HFF-Myc (cell line): ENCODE measurements around the gene MTOR.

ENCODE experiments used
- DNase-seq: peaks from one replicate; pipeline ENCODE4 v3.0.0-alpha.2; 2011; ENCODE audit warnings: low read depth; ENCODE audit errors: extremely low read depth
- H3K4me3 ChIP-seq: replicated peaks from 2 replicates; pipeline ENCODE4 v1.5.1; 2011; ENCODE audit warnings: low read depth, mild to moderate bottlenecking, control low read depth, low read length
- TF ChIP-seq, protein P1 (sequence below): IDR thresholded peaks from 2 replicates; pipeline ENCODE4 v1.5.1; 2012; ENCODE audit warnings: mild to moderate bottlenecking, low read depth, low read length, control low read depth; ENCODE audit errors: missing control alignments

The MTOR gene

DNA sequence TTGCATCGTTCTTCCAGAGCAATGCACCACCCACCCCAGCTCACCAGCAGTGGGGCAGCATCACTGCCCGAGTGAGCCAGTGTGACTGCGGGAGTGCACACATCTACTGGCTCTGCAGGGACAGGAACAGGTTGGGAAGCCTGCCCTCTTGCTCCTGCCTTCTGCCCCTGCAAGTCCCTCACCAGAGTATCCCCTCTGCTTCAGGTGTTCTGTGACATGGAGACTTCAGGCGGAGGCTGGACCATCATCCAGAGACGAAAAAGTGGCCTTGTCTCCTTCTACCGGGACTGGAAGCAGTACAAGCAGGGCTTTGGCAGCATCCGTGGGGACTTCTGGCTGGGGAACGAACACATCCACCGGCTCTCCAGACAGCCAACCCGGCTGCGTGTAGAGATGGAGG, 69.0 kb downstream of the MTOR start:
- DNase-seq = no peak
- TF ChIP-seq, protein P1, sequence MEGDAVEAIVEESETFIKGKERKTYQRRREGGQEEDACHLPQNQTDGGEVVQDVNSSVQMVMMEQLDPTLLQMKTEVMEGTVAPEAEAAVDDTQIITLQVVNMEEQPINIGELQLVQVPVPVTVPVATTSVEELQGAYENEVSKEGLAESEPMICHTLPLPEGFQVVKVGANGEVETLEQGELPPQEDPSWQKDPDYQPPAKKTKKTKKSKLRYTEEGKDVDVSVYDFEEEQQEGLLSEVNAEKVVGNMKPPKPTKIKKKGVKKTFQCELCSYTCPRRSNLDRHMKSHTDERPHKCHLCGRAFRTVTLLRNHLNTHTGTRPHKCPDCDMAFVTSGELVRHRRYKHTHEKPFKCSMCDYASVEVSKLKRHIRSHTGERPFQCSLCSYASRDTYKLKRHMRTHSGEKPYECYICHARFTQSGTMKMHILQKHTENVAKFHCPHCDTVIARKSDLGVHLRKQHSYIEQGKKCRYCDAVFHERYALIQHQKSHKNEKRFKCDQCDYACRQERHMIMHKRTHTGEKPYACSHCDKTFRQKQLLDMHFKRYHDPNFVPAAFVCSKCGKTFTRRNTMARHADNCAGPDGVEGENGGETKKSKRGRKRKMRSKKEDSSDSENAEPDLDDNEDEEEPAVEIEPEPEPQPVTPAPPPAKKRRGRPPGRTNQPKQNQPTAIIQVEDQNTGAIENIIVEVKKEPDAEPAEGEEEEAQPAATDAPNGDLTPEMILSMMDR = no peak
- H3K4me3 ChIP-seq = no peak overlapping the region

DNA sequence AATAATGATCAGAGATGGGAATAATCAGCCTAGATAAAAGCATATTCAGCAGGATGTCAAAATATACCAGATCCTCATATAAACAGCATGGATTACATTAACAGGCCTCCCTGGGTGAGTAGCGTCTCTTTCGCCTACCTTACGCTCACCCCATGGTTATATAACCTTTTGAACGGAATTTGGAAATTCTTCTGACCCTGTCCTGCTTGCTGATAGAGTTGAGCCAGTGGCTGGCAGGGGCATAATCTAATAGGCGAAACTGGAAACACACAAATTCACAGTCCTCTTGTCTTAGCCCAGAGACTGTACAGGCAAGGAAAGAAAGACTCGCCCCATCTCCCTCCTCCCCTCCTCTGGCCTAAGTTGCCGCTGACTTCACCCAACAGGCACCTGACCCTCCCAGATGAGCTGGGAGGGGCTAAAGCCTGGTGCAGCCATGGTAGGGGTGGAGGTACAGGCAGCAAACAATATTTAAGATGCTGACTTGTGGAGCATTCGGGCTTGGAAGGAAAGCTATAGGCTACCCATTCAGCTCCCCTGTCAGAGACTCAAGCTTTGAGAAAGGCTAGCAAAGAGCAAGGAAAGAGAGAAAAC, 73.4 kb downstream of the MTOR start, which contains the start of gene ANGPTL7:
Gene ANGPTL7 (plus strand): TSS at position 498 of the 594 bp plus-strand sequence. CDS start 225 bp downstream, outside the sequence.
- H3K4me3 ChIP-seq = no peak within 1 kb of the TSS
- no peak for DNase-seq
- TF ChIP-seq, protein P1 = no peak

DNA sequence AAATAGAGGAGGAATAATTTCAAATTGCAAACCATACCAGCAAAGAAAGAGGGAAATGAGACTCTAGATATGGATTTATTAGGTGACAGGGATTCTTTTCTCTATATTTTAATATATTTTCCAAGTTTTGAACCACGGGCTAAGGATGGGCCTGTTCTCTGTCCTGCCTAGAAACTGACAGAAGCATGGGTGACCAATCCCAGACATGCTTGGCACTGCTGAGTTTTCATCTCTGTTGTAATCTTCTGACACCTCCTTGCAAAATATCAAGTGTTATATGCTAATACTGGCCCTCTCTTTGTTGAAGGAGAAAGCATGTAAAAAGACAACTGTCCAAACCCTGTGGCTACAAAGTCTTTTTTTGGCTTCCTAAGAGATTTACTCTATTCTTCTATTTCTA, 74.0 kb downstream of the MTOR start:
- TF ChIP-seq, protein P1 = no peak
- H3K4me3 ChIP-seq = no peak overlapping the region
- no peak for DNase-seq

DNA sequence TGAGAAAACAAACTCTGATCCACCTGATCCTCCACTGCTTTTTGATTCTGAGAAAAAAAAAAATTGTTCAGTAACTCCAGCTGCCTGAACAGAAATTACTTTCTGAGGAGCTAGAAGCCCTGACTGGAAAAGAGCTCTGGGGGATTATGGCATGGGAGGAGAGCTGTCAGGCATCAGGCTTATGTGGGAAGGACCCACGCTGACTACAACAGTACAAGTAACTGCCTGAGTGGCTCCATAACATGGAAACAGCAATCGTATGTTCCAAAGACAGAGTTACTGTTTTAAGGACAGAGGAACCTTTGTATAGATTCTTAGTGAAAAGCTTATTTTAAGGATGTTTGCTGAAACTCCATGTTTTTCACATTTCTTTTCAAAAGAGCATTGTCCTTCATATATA, 74.4 kb downstream of the MTOR start:
- no peak overlapping the region for H3K4me3 ChIP-seq
- TF ChIP-seq, protein P1 = no peak
- DNase-seq = no peak

DNA sequence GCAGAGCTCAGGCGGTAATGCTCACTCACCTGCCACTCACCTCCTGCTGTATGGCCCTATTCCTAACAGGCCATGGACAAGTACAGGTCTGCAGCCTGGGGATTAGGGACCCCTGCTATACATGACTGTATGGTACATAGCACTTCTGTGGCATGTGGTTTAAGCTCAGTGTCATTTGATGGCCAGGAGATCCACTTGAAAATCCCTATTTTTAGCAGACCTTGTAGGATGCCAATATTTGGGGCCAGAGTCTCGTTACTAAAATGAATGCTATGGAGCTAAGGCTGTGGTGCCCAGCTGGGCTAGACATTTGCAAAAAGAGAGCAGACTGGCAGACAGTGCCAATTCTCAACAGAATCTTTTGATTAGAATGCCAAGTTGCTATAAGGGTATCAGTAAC, 74.9 kb downstream of the MTOR start:
- TF ChIP-seq, protein P1 = no peak
- DNase-seq = no peak
- H3K4me3 ChIP-seq = no peak overlapping the region

DNA sequence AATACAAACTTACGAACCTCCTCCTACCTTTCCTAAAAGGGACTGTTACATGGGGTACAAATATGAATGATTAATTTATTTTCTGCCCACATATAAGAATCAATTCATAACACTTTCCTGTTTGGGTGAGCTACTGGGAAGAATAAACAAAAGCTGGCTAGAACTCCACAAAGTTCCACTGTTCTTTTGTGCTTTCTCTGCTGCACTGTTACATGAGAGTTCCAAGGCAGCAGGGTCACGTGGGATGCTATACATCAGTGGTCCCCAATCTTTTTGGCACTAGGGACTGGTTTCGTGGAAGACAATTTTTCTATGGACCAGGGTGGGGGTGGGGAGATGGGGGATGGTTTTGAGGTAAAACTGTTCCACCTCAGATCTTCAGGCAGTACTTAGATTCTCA, 75.4 kb downstream of the MTOR start:
- DNase-seq = no peak
- TF ChIP-seq, protein P1 = no peak
- no peak overlapping the region for H3K4me3 ChIP-seq

DNA sequence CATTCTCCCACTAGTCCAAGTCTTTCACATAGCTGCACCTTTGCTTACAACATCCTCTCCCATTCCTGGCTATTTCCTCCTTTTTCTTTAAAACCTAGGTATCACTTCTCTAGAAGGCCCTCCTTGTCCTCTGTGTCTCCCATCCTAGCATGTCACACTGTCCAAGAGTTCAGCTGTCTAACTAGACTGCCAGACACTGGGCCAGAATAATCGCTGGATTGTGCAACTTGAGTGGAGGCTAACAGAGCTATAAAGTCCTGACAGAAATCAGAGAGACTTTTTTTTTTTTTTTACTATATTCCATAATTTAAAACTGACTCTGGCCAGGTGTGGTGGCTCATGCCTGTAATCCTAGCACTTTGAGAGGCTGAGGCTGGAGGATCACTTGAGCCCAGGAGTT, 77.4 kb downstream of the MTOR start:
- no peak overlapping the region for H3K4me3 ChIP-seq
- DNase-seq = no peak
- TF ChIP-seq, protein P1 = no peak
